SJSA1 (cell line): ENCODE data around the gene SOX5. TPM values are rescaled to one million over a fixed set of nuclear protein-coding genes. Genes with fewer than 3 reads are reported as not detected.

ENCODE experiments used
- DNase-seq, 2 experiments: peaks; one replicate each; pipeline ENCODE4 v3.0.0-alpha.2; 2015 to 2020; ENCODE audit warnings: low spot score in 2 of 2, low read depth in 1 of 2
- H3K27ac ChIP-seq: fragments of 250-450 bp; sonication (Bioruptor Pico); 2 replicates; pipeline ENCODE4 v1.5.1; 2020; ENCODE audit warnings: mild to moderate bottlenecking, moderate library complexity
- H3K27me3 ChIP-seq: fragments of 250-450 bp; sonication (Bioruptor Pico); replicated peaks from 2 replicates; pipeline ENCODE4 v1.5.1; 2020; ENCODE audit warnings: mild to moderate bottlenecking, moderate library complexity
- H3K36me3 ChIP-seq: fragments of 250-450 bp; sonication (Bioruptor Pico); 2 replicates; pipeline ENCODE4 v1.5.1; 2020; ENCODE audit warnings: mild to moderate bottlenecking
- H3K4me1 ChIP-seq: fragments of 250-450 bp; sonication (Bioruptor Pico); replicated peaks from 2 replicates; pipeline ENCODE4 v1.6.1; 2021; ENCODE audit warnings: mild to moderate bottlenecking
- H3K4me3 ChIP-seq: fragments of 250-450 bp; sonication (Bioruptor Pico); 2 replicates; pipeline ENCODE4 v1.5.1; 2020; ENCODE audit warnings: mild to moderate bottlenecking
- H3K9me3 ChIP-seq: fragments of 250-450 bp; sonication (Bioruptor Pico); replicated peaks from 2 replicates; pipeline ENCODE4 v1.5.1; 2020; ENCODE audit warnings: mild to moderate bottlenecking
- total RNA-seq: library from RNA; depleted of rRNA; stranded (reverse); fragments of >200 nt; shearing (Covaris generic); gene quantifications from 2 replicates; pipeline ENCODE4 v1.2.3, GENCODE V29; 2014

Gene SOX5
- total RNA-seq, 1 experiment from 2014 or later: 5.0 TPM

- Histone ChIP-seq H3K27ac (no peak overlapping the region), H3K4me1 (no peaks in the 10 kb centered on the region), H3K36me3 (no peaks in the 10 kb centered on the region), H3K9me3 (no peaks in the 10 kb centered on the region), H3K27me3 (peaks cover 3% of the 10 kb centered on the region), H3K4me3 (no peak overlapping the region)
- no peak for DNase-seq
These were observed 7.7 kb downstream of the SOX5 start for GRCh38 chr12:23941780-23942179.

GRCh38 chr12:23938422-23938821, 11.0 kb downstream of the SOX5 start:
- no peaks in the 10 kb centered on the region for H3K4me1 ChIP-seq
- H3K27me3 ChIP-seq: no peaks in the 10 kb centered on the region; the same call in 1 of the 2 replicates
- H3K36me3 ChIP-seq: no peaks in the 10 kb centered on the region
- H3K27ac ChIP-seq: no peak overlapping the region
- no peak for DNase-seq
- no peak overlapping the region for H3K4me3 ChIP-seq
- no peaks in the 10 kb centered on the region for H3K9me3 ChIP-seq

GRCh38 chr12:23931176-23931575, 18.3 kb downstream of the SOX5 start:
- no peak overlapping the region for H3K27ac ChIP-seq
- H3K4me1 ChIP-seq: no peaks in the 10 kb centered on the region
- no peaks in the 10 kb centered on the region for H3K9me3 ChIP-seq
- no peaks in the 10 kb centered on the region for H3K27me3 ChIP-seq
- DNase-seq: no peak
- no peaks in the 10 kb centered on the region for H3K36me3 ChIP-seq
- no peak overlapping the region for H3K4me3 ChIP-seq

GRCh38 chr12:23930599-23930998, 18.9 kb downstream of the SOX5 start:
- Histone ChIP-seq H3K27ac (no peak overlapping the region), H3K4me3 (no peak overlapping the region), H3K36me3 (no peaks in the 10 kb centered on the region), H3K27me3 (no peaks in the 10 kb centered on the region), H3K4me1 (no peaks in the 10 kb centered on the region), H3K9me3 (no peaks in the 10 kb centered on the region)
- DNase-seq: no peak

GRCh38 chr12:23929906-23930305, 19.6 kb downstream of the SOX5 start:
- no peaks in the 10 kb centered on the region for H3K27me3 ChIP-seq
- H3K9me3 ChIP-seq: no peaks in the 10 kb centered on the region
- no peaks in the 10 kb centered on the region for H3K4me1 ChIP-seq
- no peak for DNase-seq
- H3K27ac ChIP-seq: no peak overlapping the region
- no peaks in the 10 kb centered on the region for H3K36me3 ChIP-seq
- H3K4me3 ChIP-seq: no peak overlapping the region

GRCh38 chr12:23927907-23928306, 21.6 kb downstream of the SOX5 start:
- no peaks in the 10 kb centered on the region for H3K27me3 ChIP-seq
- H3K9me3 ChIP-seq: no peaks in the 10 kb centered on the region
- H3K36me3 ChIP-seq: no peaks in the 10 kb centered on the region
- H3K4me1 ChIP-seq: no peaks in the 10 kb centered on the region
- no peak overlapping the region for H3K27ac ChIP-seq
- H3K4me3 ChIP-seq: no peak overlapping the region
- DNase-seq: no peak

- DNase-seq: no peak
- no peaks in the 10 kb centered on the region for H3K36me3 ChIP-seq
- H3K9me3 ChIP-seq: no peaks in the 10 kb centered on the region
- no peaks in the 10 kb centered on the region for H3K4me1 ChIP-seq
- H3K27ac ChIP-seq: no peak overlapping the region
- no peaks in the 10 kb centered on the region for H3K27me3 ChIP-seq
- no peak overlapping the region for H3K4me3 ChIP-seq
These were observed 28.2 kb downstream of the SOX5 start for GRCh38 chr12:23921099-23921856.

- Histone ChIP-seq H3K4me3 (no peak overlapping the region), H3K27me3 (no peaks in the 10 kb centered on the region), H3K9me3 (no peaks in the 10 kb centered on the region), H3K4me1 (no peaks in the 10 kb centered on the region), H3K27ac (no peak overlapping the region), H3K36me3 (no peaks in the 10 kb centered on the region)
- DNase-seq: no peak
These were observed 37.9 kb downstream of the SOX5 start for GRCh38 chr12:23911574-23911973.

- Histone ChIP-seq H3K27me3 (no peaks in the 10 kb centered on the region), H3K27ac (no peak overlapping the region), H3K4me1 (no peaks in the 10 kb centered on the region), H3K9me3 (no peaks in the 10 kb centered on the region), H3K36me3 (no peaks in the 10 kb centered on the region), H3K4me3 (no peak overlapping the region)
- no peak for DNase-seq
These were observed 39.9 kb downstream of the SOX5 start for GRCh38 chr12:23909551-23909950.

GRCh38 chr12:23906329-23906728, 43.1 kb downstream of the SOX5 start:
- H3K27me3 ChIP-seq: no peaks in the 10 kb centered on the region
- peak; percentile 10 to 45 for DNase-seq
- no peak overlapping the region for H3K27ac ChIP-seq
- no peak overlapping the region for H3K4me3 ChIP-seq
- H3K36me3 ChIP-seq: no peaks in the 10 kb centered on the region
- H3K4me1 ChIP-seq: no peaks in the 10 kb centered on the region
- no peaks in the 10 kb centered on the region for H3K9me3 ChIP-seq

- no peaks in the 10 kb centered on the region for H3K27me3 ChIP-seq
- H3K4me1 ChIP-seq: no peaks in the 10 kb centered on the region
- no peak for DNase-seq
- no peaks in the 10 kb centered on the region for H3K36me3 ChIP-seq
- H3K9me3 ChIP-seq: no peaks in the 10 kb centered on the region
- H3K27ac ChIP-seq: no peak overlapping the region
- no peak overlapping the region for H3K4me3 ChIP-seq
These were observed 50.0 kb downstream of the SOX5 start for GRCh38 chr12:23899434-23899833.

GRCh38 chr12:23898121-23898520, 51.3 kb downstream of the SOX5 start:
- Histone ChIP-seq H3K27ac (no peak overlapping the region), H3K4me1 (no peaks in the 10 kb centered on the region), H3K9me3 (no peaks in the 10 kb centered on the region), H3K27me3 (no peaks in the 10 kb centered on the region), H3K4me3 (no peak overlapping the region), H3K36me3 (no peaks in the 10 kb centered on the region)
- no peak for DNase-seq

GRCh38 chr12:23895792-23896218, 53.7 kb downstream of the SOX5 start:
- Histone ChIP-seq H3K4me3 (no peak overlapping the region), H3K9me3 (no peaks in the 10 kb centered on the region), H3K27me3 (no peaks in the 10 kb centered on the region), H3K36me3 (no peaks in the 10 kb centered on the region), H3K4me1 (no peaks in the 10 kb centered on the region), H3K27ac (no peak overlapping the region)
- peak in 1 of 2 experiments; percentile 1 for DNase-seq

- no peaks in the 10 kb centered on the region for H3K9me3 ChIP-seq
- no peak overlapping the region for H3K4me3 ChIP-seq
- H3K4me1 ChIP-seq: no peaks in the 10 kb centered on the region
- no peaks in the 10 kb centered on the region for H3K36me3 ChIP-seq
- H3K27me3 ChIP-seq: no peaks in the 10 kb centered on the region
- no peak overlapping the region for H3K27ac ChIP-seq
- no peak for DNase-seq
These were observed 55.9 kb downstream of the SOX5 start for GRCh38 chr12:23893611-23894010.

- Histone ChIP-seq H3K4me1 (no peaks in the 10 kb centered on the region), H3K36me3 (no peaks in the 10 kb centered on the region), H3K27me3 (no peaks in the 10 kb centered on the region), H3K9me3 (no peaks in the 10 kb centered on the region), H3K4me3 (no peak overlapping the region), H3K27ac (no peak overlapping the region)
- no peak for DNase-seq
These were observed 58.4 kb downstream of the SOX5 start for GRCh38 chr12:23891115-23891514.
